IMR-90 (cell line): ENCODE results near the gene PXMP2.

Experiments used
- BHLHE40 ChIP-seq: fragments of 150-350 bp; IDR thresholded peaks from 2 replicates; pipeline ENCODE4 v1.6.1; 2016; ENCODE audit warnings: mild to moderate bottlenecking, low read depth, low read length
- CEBPB ChIP-seq: IDR thresholded peaks from 2 replicates; pipeline ENCODE4 v1.6.1; 2012; ENCODE audit warnings: low read depth, low read length, improper control_type of control experiment
- FOS ChIP-seq: fragments of 150-350 bp; IDR thresholded peaks from 2 replicates; pipeline ENCODE4 v1.6.1; 2016; ENCODE audit warnings: low read depth, low read length
- MAFK ChIP-seq: IDR thresholded peaks from 2 replicates; pipeline ENCODE4 v1.6.1; 2012; ENCODE audit warnings: low read depth, low read length, improper control_type of control experiment
- MAZ ChIP-seq: IDR thresholded peaks from 2 replicates; pipeline ENCODE4 v1.6.1; 2012; ENCODE audit warnings: low read depth, mild to moderate bottlenecking, low read length, improper control_type of control experiment, moderate library complexity, borderline replicate concordance
- MXI1 ChIP-seq: IDR thresholded peaks from 2 replicates; pipeline ENCODE4 v1.6.1; 2012; ENCODE audit warnings: low read depth, mild to moderate bottlenecking, low read length, moderate library complexity, borderline replicate concordance
- NFE2L2 ChIP-seq: fragments of 150-350 bp; IDR thresholded peaks from 2 replicates; pipeline ENCODE4 v1.6.1; 2016; ENCODE audit warnings: low read depth, mild to moderate bottlenecking, low read length
- POLR2A ChIP-seq: IDR thresholded peaks from 2 replicates; pipeline ENCODE4 v1.6.1; 2012; ENCODE audit warnings: mild to moderate bottlenecking, low read depth, low read length
- RAD21 ChIP-seq: IDR thresholded peaks from 2 replicates; pipeline ENCODE4 v1.6.1; 2012; ENCODE audit warnings: low read length, improper control_type of control experiment
- RFX5 ChIP-seq: IDR thresholded peaks from 2 replicates; pipeline ENCODE4 v1.8.0; 2012; ENCODE audit warnings: low read depth, mild to moderate bottlenecking, low read length, moderate library complexity
- SMC3 ChIP-seq: fragments of 150-350 bp; IDR thresholded peaks from 2 replicates; pipeline ENCODE4 v1.6.1; 2016; ENCODE audit warnings: low read depth, mild to moderate bottlenecking, antibody characterized with exemption, low read length, moderate library complexity
- TF ChIP-seq, protein P1 (sequence below): conservative IDR thresholded peaks from 2 replicates; pipeline ENCODE4 v1.5.1; 2012; ENCODE audit warnings: mild to moderate bottlenecking, low read depth, low read length, improper control_type of control experiment
- TF ChIP-seq, protein P2 (sequence below): fragments of 150-350 bp; IDR thresholded peaks from 2 replicates; pipeline ENCODE4 v1.6.1; 2017; ENCODE audit warnings: mild to moderate bottlenecking, antibody characterized with exemption, low read length, low read depth
- TF ChIP-seq, protein P3 (sequence below): fragments of 150-350 bp; IDR thresholded peaks from 2 replicates; pipeline ENCODE4 v1.6.1; 2016; ENCODE audit warnings: low read depth, mild to moderate bottlenecking, low read length, moderate library complexity, borderline replicate concordance

- TF ChIP-seq, protein P1, sequence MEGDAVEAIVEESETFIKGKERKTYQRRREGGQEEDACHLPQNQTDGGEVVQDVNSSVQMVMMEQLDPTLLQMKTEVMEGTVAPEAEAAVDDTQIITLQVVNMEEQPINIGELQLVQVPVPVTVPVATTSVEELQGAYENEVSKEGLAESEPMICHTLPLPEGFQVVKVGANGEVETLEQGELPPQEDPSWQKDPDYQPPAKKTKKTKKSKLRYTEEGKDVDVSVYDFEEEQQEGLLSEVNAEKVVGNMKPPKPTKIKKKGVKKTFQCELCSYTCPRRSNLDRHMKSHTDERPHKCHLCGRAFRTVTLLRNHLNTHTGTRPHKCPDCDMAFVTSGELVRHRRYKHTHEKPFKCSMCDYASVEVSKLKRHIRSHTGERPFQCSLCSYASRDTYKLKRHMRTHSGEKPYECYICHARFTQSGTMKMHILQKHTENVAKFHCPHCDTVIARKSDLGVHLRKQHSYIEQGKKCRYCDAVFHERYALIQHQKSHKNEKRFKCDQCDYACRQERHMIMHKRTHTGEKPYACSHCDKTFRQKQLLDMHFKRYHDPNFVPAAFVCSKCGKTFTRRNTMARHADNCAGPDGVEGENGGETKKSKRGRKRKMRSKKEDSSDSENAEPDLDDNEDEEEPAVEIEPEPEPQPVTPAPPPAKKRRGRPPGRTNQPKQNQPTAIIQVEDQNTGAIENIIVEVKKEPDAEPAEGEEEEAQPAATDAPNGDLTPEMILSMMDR: no peak
- TF ChIP-seq POLR2A (no peak), RFX5 (no peak), NFE2L2 (no peak), MAZ (no peak), MXI1 (no peak), MAFK (no peak), CEBPB (no peak), RAD21 (no peak), BHLHE40 (no peak), FOS (no peak), SMC3 (no peak)
- TF ChIP-seq, protein P2, sequence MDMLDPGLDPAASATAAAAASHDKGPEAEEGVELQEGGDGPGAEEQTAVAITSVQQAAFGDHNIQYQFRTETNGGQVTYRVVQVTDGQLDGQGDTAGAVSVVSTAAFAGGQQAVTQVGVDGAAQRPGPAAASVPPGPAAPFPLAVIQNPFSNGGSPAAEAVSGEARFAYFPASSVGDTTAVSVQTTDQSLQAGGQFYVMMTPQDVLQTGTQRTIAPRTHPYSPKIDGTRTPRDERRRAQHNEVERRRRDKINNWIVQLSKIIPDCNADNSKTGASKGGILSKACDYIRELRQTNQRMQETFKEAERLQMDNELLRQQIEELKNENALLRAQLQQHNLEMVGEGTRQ: no peak
- TF ChIP-seq, protein P3, sequence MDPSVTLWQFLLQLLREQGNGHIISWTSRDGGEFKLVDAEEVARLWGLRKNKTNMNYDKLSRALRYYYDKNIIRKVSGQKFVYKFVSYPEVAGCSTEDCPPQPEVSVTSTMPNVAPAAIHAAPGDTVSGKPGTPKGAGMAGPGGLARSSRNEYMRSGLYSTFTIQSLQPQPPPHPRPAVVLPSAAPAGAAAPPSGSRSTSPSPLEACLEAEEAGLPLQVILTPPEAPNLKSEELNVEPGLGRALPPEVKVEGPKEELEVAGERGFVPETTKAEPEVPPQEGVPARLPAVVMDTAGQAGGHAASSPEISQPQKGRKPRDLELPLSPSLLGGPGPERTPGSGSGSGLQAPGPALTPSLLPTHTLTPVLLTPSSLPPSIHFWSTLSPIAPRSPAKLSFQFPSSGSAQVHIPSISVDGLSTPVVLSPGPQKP: no peak
These were observed 11.5 kb upstream of the PXMP2 start for GRCh38 chr12:132675757-132676432.
